Gastrocnemius medialis (tissue), 4 donors: Measurements from ENCODE around the gene COP1. TPM values are rescaled to one million over a fixed set of nuclear protein-coding genes. Genes with fewer than 3 reads are reported as not detected.

Experiments
- ATAC-seq, 2 donors: fragments of 150-250 bp; one replicate each; pipeline ENCODE4 v1.9.1; 2016
- DNase-seq, 2 donors: peaks; one replicate each; pipeline ENCODE4 v3.0.0-alpha.2; 2019
- H3K27ac ChIP-seq, 4 donors: fragments of 200-600 bp; sonication (generic); 1 replicate in 1 of 4; 2 replicates in 3 of 4; pipeline ENCODE4 v1.5.1; 2016 to 2018; ENCODE audit warnings: mild to moderate bottlenecking in 2 of 4, moderate library complexity in 1 of 4
- H3K27me3 ChIP-seq, 3 donors: fragments of 200-600 bp; sonication (generic) in 2 of 3; 1 replicate in 1 of 3; 2 replicates in 2 of 3; pipeline versions ENCODE4 v1.5.1 to v1.6.0; 2016 to 2019; ENCODE audit warnings: mild to moderate bottlenecking in 1 of 3, moderate library complexity in 1 of 3
- H3K36me3 ChIP-seq, 2 donors: fragments of 200-600 bp; sonication (generic) in 1 of 2; one replicate each; pipeline ENCODE4 v1.5.1; 2017 to 2018
- H3K4me1 ChIP-seq, 2 donors: fragments of 200-600 bp; sonication (generic) in 1 of 2; one replicate each; pipeline ENCODE4 v1.5.1; 2016 to 2017; ENCODE audit warnings: mild to moderate bottlenecking in 2 of 2
- H3K4me3 ChIP-seq, 4 donors: fragments of 200-600 bp; sonication (generic) in 3 of 4; 1 replicate in 1 of 4; 2 replicates in 3 of 4; pipeline ENCODE4 v1.5.1; 2016 to 2019; ENCODE audit warnings: mild to moderate bottlenecking in 2 of 4
- H3K9me3 ChIP-seq, 3 donors: fragments of 200-600 bp; sonication (generic) in 2 of 3; 1 replicate in 1 of 3; 2 replicates in 2 of 3; pipeline ENCODE4 v1.5.1; 2016 to 2019
- POLR2A ChIP-seq, 2 donors: fragments of 450-650 bp; IDR thresholded peaks; one replicate each; pipeline ENCODE4 v1.6.1; 2017; ENCODE audit warnings: antibody characterized with exemption in 2 of 2, mild to moderate bottlenecking in 2 of 2, moderate library complexity in 2 of 2
- in situ Hi-C, 4 donors: fragments of 200-750 bp; cut with MboI; loops; one replicate each; pipeline versions ENCODE4 v1.15.0 to v1.8.0; 2017; ENCODE audit warnings: low sequenced_read_pairs in 4 of 4
- intact Hi-C: fragments of 100-400 bp; cut with DNase I; formaldehyde crosslinking; loops from one replicate; pipeline ENCODE4 v1.15.1; 2023; ENCODE audit warnings: low total_unique reads
- total RNA-seq, 4 donors: library from RNA; depleted of rRNA; stranded (reverse); fragments of >200 nt; gene quantifications; one replicate each; pipeline versions ENCODE4 v1.1.0 to v1.2.3, GENCODE V29; 2016
- TF ChIP-seq, protein P1 (sequence below), 5 experiments: fragments of 450-650 bp in 3 of 5; fragments of 200-600 bp in 2 of 5; sonication (generic) in 2 of 5; IDR thresholded peaks in 4 of 5; conservative IDR thresholded peaks in 1 of 5; 1 replicate in 4 of 5; 2 replicates in 1 of 5; pipeline ENCODE4 v1.5.1; 2016 to 2019; ENCODE audit warnings: antibody characterized with exemption in 5 of 5, mild to moderate bottlenecking in 3 of 5, moderate library complexity in 3 of 5

Gene COP1
- total RNA-seq, 4 donors from 2014 or later: 19.6 to 29.7 (median 25.3) TPM

DNA sequence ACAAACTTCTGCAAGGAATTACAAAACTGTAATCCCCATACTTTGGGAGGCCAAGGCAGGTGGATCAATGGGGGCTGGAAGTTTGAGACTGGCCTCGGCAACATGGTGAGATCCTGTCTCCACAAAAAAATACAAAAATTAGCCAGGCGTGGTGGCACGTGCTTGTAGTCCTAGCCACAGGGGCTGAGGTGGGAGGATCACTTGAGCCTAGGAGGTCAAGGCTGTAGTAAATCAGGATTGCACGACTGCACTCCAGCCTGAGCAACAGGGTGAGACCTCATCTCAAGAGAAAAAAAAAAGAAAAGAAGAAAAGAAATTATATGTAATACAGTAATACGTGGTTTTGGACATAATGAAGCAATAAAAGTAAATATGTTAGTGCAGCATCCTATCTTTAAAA, 138.2 kb downstream of the COP1 start:
- ATAC-seq (no peak), DNase-seq (no peak)
- no peaks in the 10 kb centered on the region for H3K4me1 ChIP-seq
- no peak overlapping the region for H3K27ac ChIP-seq
- H3K4me3 ChIP-seq: no peak overlapping the region
- H3K36me3 ChIP-seq: no peaks in the 10 kb centered on the region
- in situ Hi-C loops: loop anchor here in 2 of 4 donors (25.0 kb wide), 2 partner anchors 582 to 907 kb away; no protein-coding TSS in a partner anchor
- H3K27me3 ChIP-seq: no peaks in the 10 kb centered on the region
- TF ChIP-seq POLR2A (IDR thresholded peaks at IDR 0.05): no peak
- TF ChIP-seq, protein P1, sequence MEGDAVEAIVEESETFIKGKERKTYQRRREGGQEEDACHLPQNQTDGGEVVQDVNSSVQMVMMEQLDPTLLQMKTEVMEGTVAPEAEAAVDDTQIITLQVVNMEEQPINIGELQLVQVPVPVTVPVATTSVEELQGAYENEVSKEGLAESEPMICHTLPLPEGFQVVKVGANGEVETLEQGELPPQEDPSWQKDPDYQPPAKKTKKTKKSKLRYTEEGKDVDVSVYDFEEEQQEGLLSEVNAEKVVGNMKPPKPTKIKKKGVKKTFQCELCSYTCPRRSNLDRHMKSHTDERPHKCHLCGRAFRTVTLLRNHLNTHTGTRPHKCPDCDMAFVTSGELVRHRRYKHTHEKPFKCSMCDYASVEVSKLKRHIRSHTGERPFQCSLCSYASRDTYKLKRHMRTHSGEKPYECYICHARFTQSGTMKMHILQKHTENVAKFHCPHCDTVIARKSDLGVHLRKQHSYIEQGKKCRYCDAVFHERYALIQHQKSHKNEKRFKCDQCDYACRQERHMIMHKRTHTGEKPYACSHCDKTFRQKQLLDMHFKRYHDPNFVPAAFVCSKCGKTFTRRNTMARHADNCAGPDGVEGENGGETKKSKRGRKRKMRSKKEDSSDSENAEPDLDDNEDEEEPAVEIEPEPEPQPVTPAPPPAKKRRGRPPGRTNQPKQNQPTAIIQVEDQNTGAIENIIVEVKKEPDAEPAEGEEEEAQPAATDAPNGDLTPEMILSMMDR (IDR thresholded peaks at IDR 0.05 in 4 of 5, conservative IDR thresholded peaks at IDR 0.05 in 1 of 5): no peak
- intact Hi-C loops: no loop called here
- no peaks in the 10 kb centered on the region for H3K9me3 ChIP-seq

DNA sequence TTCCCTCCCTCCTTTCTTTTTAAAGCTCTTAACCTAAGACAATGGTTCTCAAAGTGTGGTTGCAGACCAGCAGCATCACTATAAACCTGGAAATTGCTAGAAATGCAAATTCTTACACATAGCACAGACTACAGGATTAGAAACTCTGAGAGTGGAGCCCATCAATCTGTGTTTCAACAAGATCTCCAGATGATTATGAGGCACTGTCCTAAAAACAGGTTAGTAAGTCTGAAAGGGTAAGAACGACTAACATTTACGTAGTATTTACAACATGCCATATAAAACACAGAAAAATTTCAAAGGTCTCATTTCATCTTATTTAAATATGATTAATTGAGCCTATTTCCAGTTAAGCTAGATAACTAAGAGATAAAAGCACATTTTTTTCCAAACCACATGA, 138.8 kb downstream of the COP1 start:
- no peaks in the 10 kb centered on the region for H3K9me3 ChIP-seq
- intact Hi-C loops: no loop called here
- DNase-seq: no peak

DNA sequence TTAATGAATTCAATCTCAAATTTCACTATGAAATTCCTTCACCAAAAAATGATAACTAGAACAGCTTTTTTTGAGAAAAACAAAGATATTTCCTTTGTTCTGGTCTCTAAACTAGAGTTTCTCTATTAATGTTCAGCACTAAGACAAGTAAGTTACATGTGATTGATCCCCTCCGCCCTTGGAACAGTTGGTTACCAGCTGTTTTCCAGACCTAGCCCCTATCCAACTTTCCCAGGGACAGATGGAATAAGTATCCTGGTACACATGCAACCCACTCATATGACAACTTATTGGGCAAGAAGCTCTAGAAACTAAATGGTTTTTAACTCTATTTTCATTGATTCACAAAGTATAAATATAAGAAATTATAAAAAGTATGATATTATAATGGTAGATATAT, 140.4 kb downstream of the COP1 start:
- in situ Hi-C loops (loop anchor here in 2 of 4 donors (25.0 kb wide), 2 partner anchors 579 to 904 kb away; no protein-coding TSS in a partner anchor), intact Hi-C loops (no loop called here)
- TF ChIP-seq POLR2A (IDR thresholded peaks at IDR 0.05): no peak
- TF ChIP-seq, protein P1 (IDR thresholded peaks at IDR 0.05 in 4 of 5, conservative IDR thresholded peaks at IDR 0.05 in 1 of 5): no peak
- Histone ChIP-seq H3K27ac (no peak overlapping the region), H3K9me3 (no peaks in the 10 kb centered on the region), H3K4me3 (no peak overlapping the region), H3K27me3 (no peaks in the 10 kb centered on the region), H3K36me3 (no peaks in the 10 kb centered on the region), H3K4me1 (no peaks in the 10 kb centered on the region)
- DNase-seq (no peak), ATAC-seq (no peak)

More for the DNA sequence above, 138.8 kb downstream of the COP1 start:
- H3K4me1 ChIP-seq: no peaks in the 10 kb centered on the region
- TF ChIP-seq, protein P1 (IDR thresholded peaks at IDR 0.05 in 4 of 5, conservative IDR thresholded peaks at IDR 0.05 in 1 of 5): no peak
- no peak for TF ChIP-seq POLR2A (IDR thresholded peaks at IDR 0.05)
- no peaks in the 10 kb centered on the region for H3K36me3 ChIP-seq
- in situ Hi-C loops: loop anchor here in 2 of 4 donors (25.0 kb wide), 2 partner anchors 581 to 906 kb away; no protein-coding TSS in a partner anchor
- H3K4me3 ChIP-seq: no peak overlapping the region
- no peak overlapping the region for H3K27ac ChIP-seq
- H3K27me3 ChIP-seq: no peaks in the 10 kb centered on the region
- no peak for ATAC-seq

DNA sequence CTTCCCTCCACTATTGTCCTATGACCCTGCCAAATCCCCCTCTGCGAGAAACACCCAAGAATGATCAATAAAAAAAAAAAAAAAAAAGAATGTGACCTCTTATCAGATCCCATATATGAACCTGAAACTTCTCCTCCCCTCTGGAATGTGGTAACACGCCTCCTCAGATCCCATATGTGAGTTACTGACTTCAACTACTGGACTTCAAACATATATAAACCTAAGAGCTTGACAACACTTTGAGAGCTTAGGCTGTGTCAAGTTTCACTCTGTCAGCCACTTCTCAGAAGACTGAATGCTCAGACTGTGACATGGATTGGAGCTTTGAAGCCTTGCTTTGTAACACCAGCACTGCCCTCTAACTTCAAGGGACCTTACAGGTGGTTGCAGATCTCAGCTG, 148.4 kb downstream of the COP1 start:
- intact Hi-C loops: no loop called here
- no peak for DNase-seq

More for the DNA sequence above, 148.4 kb downstream of the COP1 start:
- in situ Hi-C loops: loop anchor here in 2 of 4 donors (25.0 kb wide), 2 partner anchors 571 to 896 kb away; no protein-coding TSS in a partner anchor
- Histone ChIP-seq H3K9me3 (no peaks in the 10 kb centered on the region), H3K27me3 (no peaks in the 10 kb centered on the region), H3K4me1 (peaks cover 6 to 7% of the 10 kb centered on the region in 2 donors), H3K4me3 (no peak overlapping the region), H3K36me3 (no peaks in the 10 kb centered on the region), H3K27ac (no peak overlapping the region)
- TF ChIP-seq, protein P1 (IDR thresholded peaks at IDR 0.05 in 4 of 5, conservative IDR thresholded peaks at IDR 0.05 in 1 of 5): no peak
- TF ChIP-seq POLR2A (IDR thresholded peaks at IDR 0.05): no peak
- peak in 1 of 2 donors; percentile 24 for ATAC-seq
